ENCODE results near the gene ZHX3.
A peak's percentile ranks its signal among the peaks of the same experiment; 100 is the strongest.

Gene ZHX3

DNA sequence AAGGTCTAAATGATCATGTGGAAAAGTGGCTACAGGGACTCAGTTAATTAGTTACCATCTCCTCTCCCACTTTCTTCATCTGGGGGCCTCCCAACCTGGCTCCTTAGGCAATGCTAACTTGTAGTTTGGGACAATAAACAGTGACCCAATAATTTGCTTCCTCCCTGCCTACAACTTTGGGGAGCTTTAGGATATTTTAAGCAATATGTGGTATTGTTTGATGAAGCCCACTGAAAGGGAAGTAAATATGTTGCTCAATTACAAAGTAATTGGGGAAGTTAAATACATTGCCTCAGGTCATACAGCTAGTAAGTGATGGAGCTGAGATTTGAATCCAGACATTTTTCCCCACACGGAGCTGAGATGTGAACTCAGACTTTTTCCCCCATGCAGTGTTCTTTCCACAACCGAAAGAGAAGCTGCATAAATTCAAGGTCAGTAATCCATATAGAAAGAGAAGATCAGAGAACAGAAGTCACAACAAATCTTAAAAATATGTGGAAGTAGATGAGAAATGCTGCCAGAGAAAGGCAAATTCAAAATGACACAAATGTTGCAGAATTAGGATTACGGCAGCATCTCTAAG is 26.6 kb downstream of the ZHX3 start:
- peak; percentile 64 to 91 for DNase-seq

DNA sequence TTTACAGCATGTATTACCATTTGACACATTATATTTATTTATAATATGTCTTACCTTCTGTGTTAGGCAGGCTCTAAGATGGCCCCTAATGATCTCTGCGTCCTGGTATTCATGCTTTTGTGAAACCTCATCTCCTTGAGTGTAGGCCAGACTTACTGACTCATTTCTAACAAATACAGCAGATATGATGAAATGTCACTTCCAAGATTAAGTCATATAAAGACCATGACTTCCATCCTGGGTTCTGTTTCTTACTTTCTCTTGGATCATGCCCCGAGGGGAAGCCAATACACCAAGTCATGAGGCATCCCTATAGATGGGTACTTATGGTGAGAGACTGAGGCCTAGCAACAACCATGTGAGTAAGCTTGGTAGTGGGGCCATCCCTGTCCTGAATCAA is 30.2 kb downstream of the ZHX3 start:
- DNase-seq, result peak; percentile 14 to 23

DNA sequence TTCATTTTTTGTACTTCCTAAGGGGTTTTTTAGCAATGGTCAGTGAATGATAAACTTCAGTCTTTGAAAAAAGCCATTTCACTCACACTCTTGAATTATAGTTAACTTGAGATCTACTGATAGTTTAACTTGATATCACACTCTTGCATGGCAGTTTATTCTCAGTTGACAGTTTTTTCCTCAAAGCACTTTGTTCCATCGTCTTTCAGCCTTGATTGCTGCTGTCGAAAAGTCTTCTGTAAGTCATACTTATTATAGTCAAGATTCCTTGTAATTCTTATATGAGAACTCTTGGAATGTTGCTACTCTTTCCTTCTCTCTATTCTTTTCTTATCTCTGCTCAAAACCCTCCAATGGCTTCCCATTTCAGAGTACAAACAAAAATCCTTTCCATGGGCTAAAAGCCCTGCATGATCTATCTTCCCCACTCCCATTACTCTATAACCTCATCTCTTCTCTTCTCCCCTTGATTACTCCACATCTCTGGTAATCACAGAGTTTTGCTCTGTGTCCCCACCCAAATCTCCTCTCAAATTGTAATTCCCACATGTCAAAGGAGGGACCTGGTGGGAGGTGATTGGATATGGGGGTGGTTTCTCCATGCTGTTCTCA is 31.2 kb downstream of the ZHX3 start:
- DNase-seq, result no peak

DNA sequence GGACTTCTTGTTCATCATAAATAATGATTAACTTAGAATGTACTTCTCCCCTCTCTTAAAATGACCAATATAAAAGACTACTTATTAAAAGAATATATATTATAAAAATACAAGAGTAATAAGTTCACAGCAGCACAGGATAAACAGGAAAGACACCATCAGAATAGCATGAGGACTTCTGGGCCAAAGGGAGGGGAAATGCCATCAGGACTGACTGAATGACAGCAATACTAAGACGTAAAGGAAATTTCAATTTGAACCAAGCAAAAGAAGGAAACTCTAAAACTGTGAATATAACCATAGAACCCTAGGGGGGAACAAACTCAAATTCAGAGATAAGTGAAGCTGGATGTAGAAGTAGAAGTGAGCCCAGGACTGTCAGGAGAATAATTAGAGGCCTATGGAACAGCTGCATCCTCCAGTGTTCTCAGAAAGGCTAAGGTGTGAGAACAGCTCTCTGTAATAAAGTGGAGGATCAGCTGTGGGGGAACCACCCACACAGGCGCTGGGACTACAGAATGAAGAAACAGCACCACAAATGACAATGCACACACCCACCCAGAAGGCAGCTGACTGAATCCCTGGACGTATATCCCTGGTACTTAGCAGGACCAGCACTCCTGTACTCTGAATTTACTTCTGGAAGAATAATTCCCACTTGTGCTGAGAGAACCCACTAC is 37.8 kb downstream of the ZHX3 start:
- DNase-seq, result peak; percentile 18 to 58

DNA sequence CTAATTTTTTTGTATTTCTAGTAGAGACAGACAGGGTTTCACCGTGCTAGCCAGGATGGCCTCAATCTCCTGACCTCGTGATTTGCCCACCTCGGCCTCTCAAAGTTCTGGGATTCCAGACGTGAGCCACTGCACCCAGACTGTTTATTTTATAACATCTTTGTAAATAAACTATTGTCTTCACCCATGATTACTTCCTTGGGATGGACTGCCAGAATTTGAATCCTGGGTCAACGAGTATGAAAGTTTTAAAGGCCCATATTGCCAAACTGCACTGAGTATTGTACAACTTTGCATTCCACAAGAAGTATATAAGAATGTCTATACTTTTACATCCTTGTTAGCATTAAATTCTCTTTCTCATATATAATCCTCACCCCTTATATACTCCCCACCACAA is 38.6 kb downstream of the ZHX3 start:
- no peak for DNase-seq

DNA sequence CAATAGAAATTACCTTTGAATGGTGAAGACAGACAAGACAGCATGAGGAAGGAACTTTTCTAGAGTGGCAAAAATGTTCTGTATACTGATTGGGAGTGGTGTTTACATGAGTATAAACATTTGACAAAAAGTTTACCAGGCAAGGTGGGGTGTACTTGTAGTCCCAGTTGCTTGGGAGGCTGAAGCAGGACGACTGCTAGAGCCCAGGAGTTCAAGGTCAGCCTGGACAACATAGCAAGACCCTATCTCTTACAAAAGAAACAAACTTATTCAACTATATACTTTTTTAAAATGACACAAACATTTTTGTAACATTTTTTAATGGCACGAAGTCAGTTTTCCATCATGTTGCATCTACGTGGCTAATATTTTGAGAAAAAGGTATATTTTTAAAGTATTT is 40.5 kb downstream of the ZHX3 start:
- no peak for DNase-seq

DNA sequence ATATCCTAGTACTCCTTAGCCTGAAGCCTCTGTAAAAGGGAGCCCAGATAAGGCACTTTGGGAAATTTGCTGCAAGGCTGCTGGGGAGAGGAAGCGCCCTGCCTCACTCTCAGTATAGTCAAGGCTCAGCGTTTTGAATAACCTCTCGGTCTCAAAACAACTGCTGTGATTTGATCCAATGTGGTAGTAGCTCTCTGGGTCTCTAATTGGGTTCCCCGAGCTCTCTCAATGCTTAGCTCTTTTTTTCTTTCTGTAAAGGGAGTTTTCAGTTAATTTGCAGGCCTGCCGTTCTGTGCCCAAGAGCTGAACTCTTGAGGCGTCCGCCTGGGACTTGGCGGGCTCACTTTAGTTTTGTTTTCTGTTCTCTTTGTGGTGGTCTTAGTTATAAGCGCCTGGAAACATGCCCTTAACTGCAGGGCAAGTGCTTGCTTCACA is 41.2 kb downstream of the ZHX3 start:
- DNase-seq, result no peak

DNA sequence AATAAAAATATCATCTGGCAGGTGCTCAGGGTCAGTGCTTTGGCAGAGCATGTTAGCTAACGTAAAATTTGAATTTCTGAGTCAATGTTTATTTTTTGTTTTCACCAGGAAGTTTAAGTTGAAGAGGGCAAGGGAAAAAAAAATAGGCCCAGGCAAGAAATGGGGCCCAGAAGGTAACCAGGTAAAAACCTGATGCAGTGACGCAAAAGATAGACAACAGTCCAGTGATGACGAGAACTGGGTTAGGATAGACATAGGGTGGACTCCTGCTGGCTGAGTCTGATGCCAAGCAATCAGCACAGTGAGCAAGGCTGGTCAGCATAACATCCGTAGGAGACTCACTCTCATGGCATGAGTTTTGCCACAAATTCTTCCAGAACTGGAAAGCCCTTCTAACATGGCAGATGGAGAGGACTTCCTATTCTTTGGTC is 42.2 kb downstream of the ZHX3 start:
- no peak for DNase-seq

DNA sequence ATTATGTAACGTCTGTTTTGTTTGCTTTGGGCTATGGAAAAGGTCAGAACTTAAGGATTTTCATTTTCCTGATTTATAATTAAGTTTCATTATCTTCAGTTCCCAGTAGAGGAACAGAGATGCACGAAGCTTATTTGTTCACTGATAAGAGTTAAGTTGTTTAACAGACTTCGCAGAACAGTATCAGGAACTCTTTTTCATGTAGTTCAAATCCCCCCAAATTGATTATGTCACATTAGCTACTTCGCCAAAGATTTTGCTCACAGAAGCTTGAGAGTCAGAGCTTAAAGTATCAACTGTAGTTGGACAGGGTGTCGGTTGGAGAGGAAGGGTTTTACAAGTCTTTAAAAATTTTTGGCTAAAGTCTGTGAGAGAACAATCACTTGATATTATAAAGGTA is 43.4 kb downstream of the ZHX3 start:
- DNase-seq, result no peak

DNA sequence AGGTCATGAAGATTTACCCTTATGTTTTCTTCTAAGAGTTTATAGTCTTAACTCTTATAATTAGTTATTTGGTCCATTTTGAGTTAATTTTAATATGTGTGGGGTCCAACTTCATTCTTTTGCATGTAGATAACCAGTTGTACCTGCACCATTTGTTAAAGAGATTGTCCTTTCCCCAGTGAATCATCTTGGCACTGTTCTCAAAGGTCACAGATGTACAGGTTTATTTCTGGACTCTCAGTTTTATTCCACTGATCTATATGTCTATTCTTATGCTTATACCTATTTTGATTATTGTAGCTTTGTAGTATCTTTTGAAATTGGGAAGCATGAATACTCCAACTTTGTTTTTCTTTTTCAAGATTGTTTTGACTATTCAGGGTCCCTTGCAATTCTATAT is 44.1 kb downstream of the ZHX3 start:
- DNase-seq, result no peak

DNA sequence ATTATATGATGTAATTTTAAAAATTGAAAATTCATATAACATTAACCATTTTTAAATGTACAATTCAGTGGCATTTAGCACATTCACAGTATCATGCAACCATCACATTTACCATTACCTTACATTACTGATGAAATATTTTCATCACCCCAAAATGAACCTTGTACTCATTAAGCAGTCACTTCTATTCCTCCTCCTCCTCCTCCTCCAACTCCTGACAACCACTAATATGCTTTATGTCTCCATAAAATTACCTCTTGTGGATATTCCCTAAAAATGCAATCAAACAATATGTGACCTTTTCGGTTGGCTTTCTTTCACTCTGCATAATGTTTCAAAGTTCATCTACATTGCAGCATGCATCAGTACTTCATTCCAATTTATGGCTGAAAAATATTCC is 45.2 kb downstream of the ZHX3 start:
- no peak for DNase-seq

DNA sequence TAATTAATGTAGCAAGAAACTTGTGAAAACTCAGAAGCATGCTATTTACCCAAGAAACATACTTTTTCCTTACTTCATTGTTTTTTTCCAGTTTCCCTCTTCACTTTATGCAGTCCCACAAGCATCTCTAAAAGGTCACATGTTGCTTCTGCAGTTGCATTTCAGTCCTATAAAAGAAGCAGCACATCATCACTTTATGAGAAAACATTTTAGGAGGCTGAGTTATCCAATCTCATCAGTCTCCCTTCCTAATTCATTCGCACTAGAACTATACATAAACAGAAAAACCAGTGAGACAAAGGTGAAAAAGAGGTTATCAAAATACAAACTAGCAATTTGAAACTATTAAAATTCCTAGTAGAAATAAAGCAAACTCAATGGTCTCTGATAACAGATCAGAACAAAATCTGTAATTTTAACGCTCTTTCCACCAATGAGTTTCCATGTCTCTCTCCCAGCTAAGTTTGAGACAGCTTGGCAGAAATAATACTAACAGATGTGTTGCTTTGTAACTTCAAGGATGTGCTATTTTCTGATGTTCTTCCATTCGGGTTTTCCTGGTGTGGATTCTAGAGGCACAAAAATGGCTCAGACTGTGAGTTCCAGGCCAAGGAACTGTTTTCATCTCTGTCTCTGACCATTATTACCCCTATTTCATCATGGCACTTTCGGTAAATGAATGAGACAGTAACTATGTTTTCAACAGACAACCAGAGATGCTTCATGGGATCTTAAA is 48.4 kb downstream of the ZHX3 start:
- DNase-seq, result no peak

DNA sequence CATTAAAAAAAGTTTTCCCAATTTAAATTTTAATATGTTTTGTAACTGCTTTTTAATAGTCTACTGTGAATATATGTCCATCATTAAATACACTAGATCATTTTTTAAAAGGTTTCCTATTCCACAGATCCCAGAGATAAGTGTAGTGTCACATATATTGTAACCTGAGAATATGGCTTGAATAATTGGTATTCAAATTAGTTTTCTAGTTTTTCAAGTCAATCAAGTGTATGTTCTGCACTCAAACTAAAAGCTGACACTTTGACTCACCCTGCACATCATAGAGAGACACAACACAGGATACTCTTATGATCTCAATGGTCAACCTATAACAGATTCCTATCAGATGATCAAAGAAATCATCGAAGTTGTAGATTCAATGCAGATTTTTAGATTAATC is 49.1 kb downstream of the ZHX3 start:
- no peak for DNase-seq

DNA sequence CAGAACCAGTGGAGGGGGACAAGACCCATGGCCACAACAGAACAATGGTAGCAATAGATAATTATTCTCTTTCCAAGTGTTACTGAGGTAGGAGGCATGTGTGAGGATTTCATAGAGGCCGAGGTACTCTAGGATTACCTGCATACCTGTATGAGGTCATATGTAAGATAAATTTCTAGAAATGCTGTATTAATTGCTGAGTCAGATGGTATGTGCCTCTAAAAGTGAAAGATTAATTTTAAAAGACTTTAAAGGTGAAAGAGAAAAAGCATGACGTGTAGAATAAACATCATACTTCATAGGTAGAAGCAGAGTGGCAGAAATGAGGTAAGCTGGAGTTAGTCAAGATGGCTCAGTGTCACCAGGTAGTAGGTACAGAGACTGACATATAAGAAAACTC is 51.6 kb downstream of the ZHX3 start:
- DNase-seq, result no peak

DNA sequence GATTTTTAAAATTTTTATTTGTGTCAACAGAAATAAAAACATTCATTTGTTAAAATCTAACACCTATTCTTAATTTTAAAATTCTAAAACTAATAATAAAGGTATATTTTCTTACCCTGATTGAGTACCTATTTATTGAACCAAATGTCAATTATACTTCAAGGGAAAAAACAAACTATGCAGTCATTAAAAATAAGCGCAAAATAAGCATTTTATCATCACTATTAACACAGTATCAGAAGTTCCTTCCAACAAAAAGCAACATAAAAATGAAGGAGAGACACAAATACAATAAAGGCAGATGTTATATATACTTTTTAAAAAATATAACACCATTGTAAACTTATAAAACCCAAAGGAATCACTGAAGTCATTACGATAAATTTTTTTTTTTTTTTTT is 52.7 kb downstream of the ZHX3 start:
- no peak for DNase-seq

DNA sequence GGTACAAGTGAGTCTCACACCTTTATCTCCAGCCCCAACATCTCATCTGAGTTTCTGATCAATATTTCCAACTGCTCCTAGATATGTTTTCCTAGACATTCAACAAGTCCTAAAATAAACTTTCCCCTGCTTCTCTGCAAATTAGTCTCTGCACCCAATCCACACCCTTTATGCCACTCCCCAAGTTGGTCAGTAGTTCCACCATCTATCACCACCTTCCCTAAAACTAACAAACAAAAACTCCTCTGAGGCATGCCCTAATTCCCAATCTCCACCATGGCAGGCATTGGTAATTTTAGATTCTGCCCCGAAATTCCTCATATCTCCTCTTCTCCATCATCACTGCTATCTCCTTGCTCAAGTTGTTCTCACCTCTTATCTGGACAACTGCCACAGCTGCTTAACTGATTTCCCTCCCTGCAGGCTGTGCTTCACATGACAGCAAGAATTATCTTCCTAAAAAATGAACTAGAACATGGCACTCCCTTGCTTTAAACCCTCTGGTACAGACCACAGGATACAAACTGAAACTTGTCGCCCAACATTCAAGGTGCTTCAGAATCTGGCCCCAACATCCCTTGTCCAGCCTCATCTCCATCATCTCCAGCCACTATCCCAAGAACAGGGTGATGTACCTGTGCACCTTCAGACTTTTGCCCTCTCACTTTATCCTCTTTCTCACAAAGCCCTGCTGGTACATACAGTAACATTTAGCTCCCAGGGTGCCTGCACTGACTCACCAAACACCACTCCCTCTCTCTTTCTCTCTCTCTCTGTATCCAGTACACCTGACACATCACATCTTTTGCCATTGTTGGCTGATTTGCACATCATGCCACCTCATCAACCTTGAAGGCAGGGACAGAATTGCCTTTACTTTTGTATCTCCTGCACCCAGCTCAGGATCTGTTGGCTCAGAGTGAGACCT is 55.5 kb downstream of the ZHX3 start:
- no peak for DNase-seq

DNA sequence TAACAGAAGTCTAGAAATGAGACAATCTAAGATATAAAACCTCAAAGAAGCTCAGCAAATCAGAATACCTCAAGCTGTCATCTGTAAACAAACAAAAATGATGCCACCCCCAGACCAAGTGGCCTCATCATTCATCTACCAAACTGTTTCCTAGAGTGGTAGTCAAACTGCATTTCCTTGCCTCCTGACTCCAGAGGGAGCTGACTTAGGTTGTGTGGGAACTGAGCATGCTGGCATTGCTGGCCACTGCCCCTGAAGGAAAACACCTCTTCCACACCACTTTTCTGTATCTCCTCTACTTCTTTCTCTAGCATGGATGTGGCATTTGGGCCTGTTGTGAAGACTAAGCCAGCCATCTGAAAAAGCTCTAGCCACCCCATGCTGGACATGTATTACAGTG is 56.3 kb downstream of the ZHX3 start:
- no peak for DNase-seq

DNA sequence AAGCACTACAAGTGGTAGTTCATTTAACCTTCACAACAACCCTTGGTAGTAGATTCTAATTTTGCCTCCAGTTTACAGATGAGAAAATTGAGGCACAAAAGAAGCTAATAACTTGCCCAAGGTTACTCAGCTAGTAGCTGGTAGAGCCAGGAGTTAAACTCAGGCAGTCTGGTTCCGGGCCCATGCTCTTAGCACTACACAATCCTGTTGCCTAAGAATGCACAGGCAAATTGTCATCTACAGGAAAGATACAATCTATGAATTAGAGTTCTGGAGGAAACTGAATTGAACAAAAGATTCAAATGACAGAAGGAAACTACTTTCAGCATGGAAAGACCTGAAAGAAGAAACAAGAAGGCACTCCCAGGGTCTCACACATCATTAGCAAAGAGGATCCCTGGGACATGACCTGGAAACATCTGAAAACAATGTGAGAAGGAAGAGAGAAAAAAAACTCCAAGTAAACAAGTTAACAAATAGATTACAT is 56.8 kb downstream of the ZHX3 start:
- no peak for DNase-seq

DNA sequence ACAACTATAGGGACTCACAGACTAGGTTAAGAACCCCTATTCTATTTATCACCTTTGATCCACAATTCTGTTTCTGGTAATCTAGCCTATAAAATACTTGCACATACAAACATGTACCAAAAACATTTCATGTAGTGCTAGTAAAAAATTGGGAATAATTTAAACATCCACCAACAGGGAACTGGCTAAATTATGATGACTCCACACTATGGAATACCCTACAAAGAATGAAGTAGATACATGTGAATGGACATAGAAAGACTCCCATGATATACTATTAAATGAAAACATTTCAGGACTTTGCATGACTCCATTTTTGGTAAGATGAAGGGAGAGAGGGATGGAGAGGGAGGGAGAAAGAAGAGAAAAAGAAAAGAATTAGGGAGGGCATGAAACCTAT is 58.2 kb downstream of the ZHX3 start:
- DNase-seq, result no peak

DNA sequence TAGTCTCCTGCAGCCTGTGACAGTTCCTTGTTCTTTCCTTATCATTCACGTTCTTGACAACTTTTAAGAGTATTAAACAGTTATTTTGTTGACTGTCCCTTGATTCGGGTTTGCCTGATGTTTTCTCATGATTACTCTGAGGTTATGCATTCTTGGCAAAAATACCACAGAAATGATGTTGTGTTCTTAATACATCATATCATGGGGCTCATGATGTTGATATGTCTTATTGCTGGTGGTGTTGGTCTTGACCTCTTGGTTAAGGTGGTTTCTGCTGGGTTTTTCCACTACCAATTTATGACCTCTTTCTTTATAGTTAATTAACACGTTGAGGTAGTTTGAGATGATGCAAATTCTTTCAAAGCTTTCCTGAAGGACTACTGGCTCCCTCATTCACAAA is 59.1 kb downstream of the ZHX3 start:
- no peak for DNase-seq

DNA sequence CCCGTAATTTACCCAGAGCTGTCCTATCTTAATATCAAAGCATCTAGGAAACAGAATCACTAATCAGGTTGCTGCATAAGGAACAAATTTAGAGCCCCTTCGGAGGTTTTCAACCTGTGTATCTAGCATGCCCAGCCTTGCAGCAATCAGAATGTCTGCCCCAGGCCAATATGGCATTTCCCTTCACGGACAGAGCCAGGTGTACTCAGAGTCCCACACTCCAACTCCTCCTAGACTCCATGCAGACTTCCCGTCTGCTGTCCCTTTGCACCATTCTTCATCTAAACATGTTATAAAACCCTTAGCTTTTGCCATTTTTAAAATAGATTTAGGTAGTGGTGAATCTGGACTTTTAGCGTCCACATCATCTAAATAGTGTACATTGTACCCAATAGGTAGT is 61.0 kb downstream of the ZHX3 start:
- DNase-seq, result no peak

DNA sequence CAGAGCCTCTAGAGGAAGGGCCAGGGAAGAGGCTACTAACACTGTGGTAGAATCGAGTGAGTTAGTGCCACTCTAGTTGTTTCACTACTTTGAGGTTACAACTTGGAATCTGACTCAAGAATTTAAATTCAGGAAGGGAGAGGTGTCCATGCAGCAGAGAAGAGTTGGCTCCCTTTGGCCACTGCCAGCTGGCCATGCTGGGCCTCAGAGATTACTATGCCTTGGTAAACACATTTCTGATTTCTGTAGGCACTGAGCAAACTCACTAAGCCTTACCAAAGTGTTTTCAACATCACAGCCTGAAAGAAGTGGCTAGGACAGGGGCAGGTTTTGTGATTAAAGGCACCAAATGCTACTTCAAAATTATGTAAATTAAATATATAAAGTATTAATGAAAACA is 61.9 kb downstream of the ZHX3 start:
- DNase-seq, result no peak

Data from inflammatory macrophage (primary cell).